Fibroblast of pulmonary artery (primary cell): ENCODE measurements around the gene PSMD13.

Experiments used
- DNase-seq: peaks from one replicate; pipeline ENCODE4 v3.0.0-alpha.2; 2010; ENCODE audit warnings: low read depth
- H3K4me3 ChIP-seq: replicated peaks from 2 replicates; pipeline ENCODE4 v1.5.1; 2011; ENCODE audit warnings: low read depth, mild to moderate bottlenecking, control low read depth, low read length, moderate library complexity
- TF ChIP-seq, protein P1 (sequence below): IDR thresholded peaks from 2 replicates; pipeline ENCODE4 v1.5.1; 2011; ENCODE audit warnings: mild to moderate bottlenecking, control low read depth, low read length, inconsistent platforms; ENCODE audit errors: missing control alignments

PSMD13 gene

DNA sequence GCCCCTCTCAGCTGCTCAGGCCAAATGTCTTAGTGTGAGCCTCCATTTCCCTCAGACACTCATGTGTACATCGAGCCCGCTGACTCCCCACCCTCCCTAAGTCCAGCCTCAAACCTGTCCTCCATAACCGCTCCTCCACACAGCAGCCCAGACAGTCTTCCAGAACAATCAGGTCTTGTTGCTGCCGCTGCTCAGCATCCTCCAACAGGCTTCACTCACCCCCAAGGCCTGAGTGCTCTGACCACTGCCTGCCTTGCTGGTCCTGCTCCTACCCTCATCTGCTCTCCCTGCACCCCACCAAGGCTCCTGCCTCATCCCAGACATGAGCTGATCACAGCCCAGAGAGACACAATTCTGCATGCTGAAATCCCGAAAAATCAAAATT, 17.1 kb downstream of the PSMD13 start:
- TF ChIP-seq, protein P1, sequence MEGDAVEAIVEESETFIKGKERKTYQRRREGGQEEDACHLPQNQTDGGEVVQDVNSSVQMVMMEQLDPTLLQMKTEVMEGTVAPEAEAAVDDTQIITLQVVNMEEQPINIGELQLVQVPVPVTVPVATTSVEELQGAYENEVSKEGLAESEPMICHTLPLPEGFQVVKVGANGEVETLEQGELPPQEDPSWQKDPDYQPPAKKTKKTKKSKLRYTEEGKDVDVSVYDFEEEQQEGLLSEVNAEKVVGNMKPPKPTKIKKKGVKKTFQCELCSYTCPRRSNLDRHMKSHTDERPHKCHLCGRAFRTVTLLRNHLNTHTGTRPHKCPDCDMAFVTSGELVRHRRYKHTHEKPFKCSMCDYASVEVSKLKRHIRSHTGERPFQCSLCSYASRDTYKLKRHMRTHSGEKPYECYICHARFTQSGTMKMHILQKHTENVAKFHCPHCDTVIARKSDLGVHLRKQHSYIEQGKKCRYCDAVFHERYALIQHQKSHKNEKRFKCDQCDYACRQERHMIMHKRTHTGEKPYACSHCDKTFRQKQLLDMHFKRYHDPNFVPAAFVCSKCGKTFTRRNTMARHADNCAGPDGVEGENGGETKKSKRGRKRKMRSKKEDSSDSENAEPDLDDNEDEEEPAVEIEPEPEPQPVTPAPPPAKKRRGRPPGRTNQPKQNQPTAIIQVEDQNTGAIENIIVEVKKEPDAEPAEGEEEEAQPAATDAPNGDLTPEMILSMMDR = no peak
- DNase-seq = no peak

DNA sequence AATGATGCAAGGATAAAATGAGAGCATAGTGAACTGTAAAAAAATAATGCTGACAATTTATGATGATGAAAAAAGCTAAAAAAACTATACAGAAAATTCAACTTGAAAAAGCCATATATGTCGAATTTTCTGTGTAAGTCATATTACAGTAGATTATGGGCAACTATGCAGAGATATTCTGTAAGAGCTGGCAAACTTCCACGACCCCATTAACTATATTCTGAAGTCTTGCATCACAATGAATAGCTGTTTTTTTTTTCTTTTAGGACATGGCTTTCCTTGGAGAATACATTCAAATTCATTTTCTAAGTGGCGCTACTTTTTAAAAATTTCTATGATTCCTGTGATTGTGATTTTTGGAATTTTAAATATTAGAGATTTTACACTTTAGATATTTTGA, 18.4 kb downstream of the PSMD13 start:
- peak; percentile 66 for DNase-seq
- TF ChIP-seq, protein P1 = no peak
- H3K4me3 ChIP-seq = no peak overlapping the region

More for the DNA sequence above, 17.1 kb downstream of the PSMD13 start:
- H3K4me3 ChIP-seq = no peak overlapping the region

DNA sequence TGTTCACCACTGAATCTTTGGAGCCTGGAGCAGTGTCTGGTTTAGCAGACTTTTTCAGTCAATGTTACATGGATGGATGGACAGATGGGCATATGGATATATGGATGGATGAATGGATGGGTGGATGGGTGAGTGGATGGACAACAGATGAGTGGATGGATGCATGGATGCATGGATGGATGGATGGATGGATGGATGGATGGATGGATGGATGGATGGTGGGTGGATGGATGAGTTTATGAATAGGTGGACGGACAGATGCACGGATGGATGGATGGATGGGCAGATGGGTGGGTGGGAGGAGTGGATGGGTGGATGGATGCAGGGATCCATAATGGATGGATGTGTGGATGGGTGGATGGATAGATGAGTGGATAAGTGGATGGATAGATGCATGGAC, 19.0 kb downstream of the PSMD13 start:
- TF ChIP-seq, protein P1 = no peak
- no peak overlapping the region for H3K4me3 ChIP-seq
- DNase-seq = no peak

DNA sequence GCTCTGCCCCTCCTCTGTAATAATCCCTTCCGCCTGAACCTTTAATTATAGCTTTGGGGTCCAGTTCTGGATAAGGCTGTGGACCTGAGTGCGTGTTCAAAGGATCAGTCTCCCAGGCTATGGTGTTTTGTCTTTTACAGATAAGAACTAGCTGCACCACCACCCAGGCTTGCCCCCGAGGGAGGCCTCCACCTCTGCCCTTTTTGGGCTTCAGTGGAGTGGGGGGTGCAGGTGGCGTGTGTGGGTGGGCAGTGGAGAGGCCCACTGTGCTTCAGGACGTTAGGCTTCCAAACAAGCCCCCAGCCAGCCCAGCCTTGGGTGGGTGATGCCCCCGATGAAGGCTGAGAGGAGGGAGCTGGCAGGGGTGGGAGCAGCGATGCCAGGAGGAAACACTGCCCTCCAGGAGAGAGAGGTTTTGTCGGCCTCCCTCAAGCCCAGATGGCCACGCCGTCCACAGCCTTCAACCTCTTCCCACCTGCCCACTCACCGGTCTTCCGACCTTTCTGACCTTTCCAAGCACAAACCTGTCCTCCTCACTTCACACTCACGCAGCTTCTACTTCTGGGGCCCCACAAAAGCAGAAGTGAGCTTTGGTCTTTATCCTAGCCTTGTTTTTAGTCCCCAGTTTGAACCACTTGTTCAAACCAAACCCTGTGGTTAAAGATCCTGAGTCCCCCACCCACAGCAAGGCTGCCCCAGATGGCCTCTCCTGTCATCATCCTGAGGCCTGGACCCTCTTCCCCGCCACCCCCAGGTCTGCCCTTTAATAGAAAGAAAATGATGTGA, 20.4 kb downstream of the PSMD13 start:
- no peak for DNase-seq
- TF ChIP-seq, protein P1 = no peak
- H3K4me3 ChIP-seq = no peak overlapping the region

GRCh38 chr11:257766-258493, 21.2 kb downstream of the PSMD13 start:
- TF ChIP-seq, protein P1 = peak; percentile 25
- no peak for DNase-seq
- no peak overlapping the region for H3K4me3 ChIP-seq

DNA sequence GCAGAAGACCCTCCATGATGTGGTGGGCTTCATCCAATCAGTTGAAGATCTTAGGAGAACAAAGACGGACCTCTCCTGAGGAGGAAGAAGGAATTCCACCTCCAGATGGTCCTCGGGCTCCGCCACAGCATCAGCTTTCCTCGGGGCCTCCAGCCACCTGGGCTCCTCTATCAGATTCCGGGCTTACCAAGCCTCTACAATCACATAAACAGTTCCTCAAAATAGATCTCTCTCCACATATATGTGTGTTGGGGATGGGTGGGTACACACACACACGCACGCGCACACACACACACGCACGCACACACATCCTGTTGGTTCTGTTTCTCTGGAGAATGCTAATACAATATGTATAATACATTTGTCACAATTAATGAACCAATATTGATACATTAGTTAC, 22.6 kb downstream of the PSMD13 start:
- H3K4me3 ChIP-seq = no peak overlapping the region
- no peak for DNase-seq
- TF ChIP-seq, protein P1 = no peak
